ENCODE results near the gene METTL14. TPM values are rescaled to one million over a fixed set of nuclear protein-coding genes. Genes with fewer than 3 reads are reported as not detected.
A peak's percentile ranks its signal among the peaks of the same experiment; 100 is the strongest.

METTL14 gene
- total RNA-seq, 2 donors from 2014 or later, result 49.1 to 51.3 TPM

DNA sequence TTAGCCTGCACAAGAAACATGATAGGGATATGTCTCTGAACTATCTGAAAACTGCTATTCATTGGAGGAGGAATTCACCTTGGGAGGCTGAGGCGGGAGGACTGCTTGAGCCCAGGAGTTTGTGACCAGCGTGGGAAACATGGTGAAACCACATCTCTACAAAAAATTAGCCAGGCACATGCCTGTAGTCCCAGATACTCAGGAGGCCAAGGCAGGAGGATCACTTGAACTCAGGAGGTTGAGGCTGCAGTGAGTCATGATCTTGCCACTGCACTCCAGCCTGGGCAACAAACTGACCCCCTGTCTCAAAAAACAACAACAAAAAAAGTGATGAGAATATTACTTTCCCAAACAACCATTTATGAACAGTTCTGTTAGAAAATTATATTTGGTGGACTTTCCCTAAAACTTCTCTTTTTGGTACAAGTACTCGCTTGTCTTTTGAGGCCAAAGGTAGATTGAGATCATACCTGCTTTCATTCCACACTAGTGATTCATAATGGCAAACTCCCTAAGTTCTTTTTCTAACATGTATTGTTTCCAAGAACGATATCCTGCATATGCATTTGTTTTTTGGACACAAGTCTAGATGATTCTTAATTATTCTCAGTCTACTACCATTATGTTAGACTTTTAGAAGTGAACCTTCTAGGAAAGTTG is 33.4 kb downstream of the METTL14 start:
- no peak for DNase-seq
- H3K4me1 Mint-ChIP-seq, result no peaks in the 10 kb centered on the region
- H3K27me3 Mint-ChIP-seq, result no peaks in the 10 kb centered on the region
- no peaks in the 10 kb centered on the region for H3K36me3 Mint-ChIP-seq (ENCODE audit: low read depth)
- H3K4me3 Mint-ChIP-seq, result no peak overlapping the region
- no peak overlapping the region for H3K27ac Mint-ChIP-seq
- no peak for ATAC-seq
- no peaks in the 10 kb centered on the region for H3K9me3 ChIP-seq (ENCODE audit: control insufficient read depth, low read length, poor library complexity, severe bottlenecking)

DNA sequence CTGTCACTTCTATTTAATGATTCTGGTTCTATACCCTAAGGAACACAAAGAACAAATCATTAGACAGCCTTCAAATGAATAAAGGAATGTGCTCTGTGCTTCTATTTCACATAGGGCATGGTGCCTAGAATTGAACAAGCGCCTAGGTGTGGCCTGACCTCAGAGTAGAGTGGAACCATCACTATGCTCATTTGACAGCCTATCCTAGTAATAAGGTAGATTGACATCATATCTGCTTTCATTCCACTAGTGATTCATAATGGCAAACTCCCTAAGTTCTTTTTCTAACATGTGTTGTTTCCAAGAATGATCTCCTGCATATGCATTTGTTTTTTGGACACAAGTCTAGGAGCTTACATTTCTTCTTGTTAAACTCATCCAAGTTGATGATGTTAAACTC is 36.6 kb downstream of the METTL14 start:
- Mint-ChIP-seq H3K27ac (no peak overlapping the region), H3K4me3 (no peak overlapping the region), H3K27me3 (no peaks in the 10 kb centered on the region), H3K36me3 (ENCODE audit: low read depth) (peaks cover 14% of the 10 kb centered on the region), H3K4me1 (peaks cover 4% of the 10 kb centered on the region)
- ATAC-seq (no peak), DNase-seq (no peak)
- H3K9me3 ChIP-seq (ENCODE audit: control insufficient read depth, low read length, poor library complexity, severe bottlenecking), result no peaks in the 10 kb centered on the region

DNA sequence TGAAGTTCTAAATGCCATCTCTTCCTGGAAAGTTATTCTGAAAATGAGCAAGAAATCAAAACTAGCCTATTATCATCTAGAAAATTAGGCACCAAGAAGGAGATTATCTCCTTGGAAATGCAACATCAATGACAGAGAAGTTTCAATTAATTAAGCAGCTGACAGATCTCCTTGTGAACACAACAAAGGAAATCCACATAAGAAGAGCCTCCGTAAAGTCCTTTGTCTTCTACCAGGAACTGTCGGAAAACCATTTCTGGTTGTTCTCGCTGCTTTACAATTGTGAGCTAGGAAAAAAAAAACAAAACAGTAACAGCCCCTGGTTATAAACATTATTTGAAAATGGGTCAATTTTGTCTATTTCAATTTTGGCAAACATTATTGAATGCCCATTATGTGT is 38.2 kb downstream of the METTL14 start:
- Mint-ChIP-seq H3K4me1 (peaks cover 4% of the 10 kb centered on the region), H3K27ac (peak overlapping the region; percentile 19), H3K36me3 (ENCODE audit: low read depth) (peaks cover 14% of the 10 kb centered on the region), H3K27me3 (no peaks in the 10 kb centered on the region), H3K4me3 (no peak overlapping the region)
- ATAC-seq (no peak), DNase-seq (no peak)
- H3K9me3 ChIP-seq (ENCODE audit: control insufficient read depth, low read length, poor library complexity, severe bottlenecking), result no peaks in the 10 kb centered on the region

DNA sequence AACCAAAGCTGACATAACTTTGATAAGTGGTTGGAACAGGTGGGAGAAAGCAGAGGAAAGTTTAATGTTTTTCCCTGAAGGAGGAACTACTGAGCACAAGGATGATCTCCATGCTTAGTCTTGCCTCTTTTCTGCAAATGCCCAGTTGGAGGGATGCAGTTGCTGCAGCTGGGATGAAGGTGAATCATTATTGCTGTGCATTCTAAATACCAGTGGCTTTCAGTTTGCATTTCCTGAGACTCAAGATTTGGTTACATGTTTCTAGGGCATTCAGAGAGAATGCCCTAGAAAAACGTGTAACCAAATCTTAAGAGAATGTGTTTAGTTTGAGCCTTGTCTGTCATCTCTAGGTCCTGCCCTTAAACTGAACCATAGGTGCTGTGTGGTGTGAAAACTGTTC is 42.2 kb downstream of the METTL14 start:
- Mint-ChIP-seq H3K4me3 (no peak overlapping the region), H3K27ac (no peak overlapping the region), H3K27me3 (no peaks in the 10 kb centered on the region), H3K36me3 (ENCODE audit: low read depth) (peaks cover 14% of the 10 kb centered on the region), H3K4me1 (peaks cover 13% of the 10 kb centered on the region)
- H3K9me3 ChIP-seq (ENCODE audit: control insufficient read depth, low read length, poor library complexity, severe bottlenecking), result no peaks in the 10 kb centered on the region
- DNase-seq (no peak), ATAC-seq (no peak)

DNA sequence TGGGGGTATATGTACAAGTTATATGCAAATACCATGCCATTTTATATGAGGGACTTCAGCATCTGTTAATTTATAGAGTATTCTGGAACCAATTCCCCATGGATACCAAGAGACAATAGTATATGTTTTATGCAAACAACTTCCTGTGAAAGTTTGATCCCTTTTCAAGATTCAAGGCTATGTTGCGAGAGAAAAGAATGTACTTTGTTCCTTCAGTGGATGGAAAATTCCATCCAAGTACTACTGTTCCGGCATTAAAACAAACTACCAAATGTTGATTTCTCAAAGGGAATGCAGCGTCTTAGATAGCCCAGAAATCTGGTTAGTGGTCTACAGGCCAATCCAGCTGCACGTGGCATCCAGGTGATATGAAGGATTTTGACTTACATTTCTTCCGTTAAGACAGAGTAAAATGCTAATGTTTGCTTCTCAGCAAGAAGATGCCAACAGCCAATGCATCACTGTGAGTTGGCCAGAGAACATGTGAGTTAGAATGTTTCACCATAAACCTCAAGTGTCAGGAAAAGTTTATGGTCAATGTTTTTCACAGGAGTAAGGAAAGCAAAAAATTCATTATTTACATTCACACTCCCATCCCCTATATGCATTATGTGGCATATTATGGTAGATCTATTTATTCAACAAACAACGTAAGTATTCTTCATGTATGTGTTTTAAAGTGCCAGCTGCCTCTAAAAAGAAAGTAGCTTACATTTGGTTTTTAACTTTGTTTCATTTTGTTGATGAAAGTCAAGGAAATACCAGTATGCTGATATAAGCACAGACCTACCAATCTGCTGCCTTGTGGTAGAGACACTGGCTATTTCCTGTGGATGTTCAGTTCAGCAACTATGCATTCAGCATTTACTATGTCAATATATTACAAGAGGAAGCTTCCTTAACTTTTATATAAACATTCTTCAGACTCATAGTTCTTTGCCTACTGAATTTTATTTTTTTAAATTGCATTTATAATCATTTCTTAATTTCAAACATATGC is 44.4 kb downstream of the METTL14 start:
- Mint-ChIP-seq H3K4me3 (peak overlapping the region; percentile 57), H3K4me1 (peaks cover 12% of the 10 kb centered on the region), H3K27me3 (no peaks in the 10 kb centered on the region), H3K27ac (peak overlapping the region; percentile 59), H3K36me3 (ENCODE audit: low read depth) (peaks cover 11% of the 10 kb centered on the region)
- DNase-seq (no peak), ATAC-seq (peak; percentile 79)
- no peaks in the 10 kb centered on the region for H3K9me3 ChIP-seq (ENCODE audit: control insufficient read depth, low read length, poor library complexity, severe bottlenecking)

DNA sequence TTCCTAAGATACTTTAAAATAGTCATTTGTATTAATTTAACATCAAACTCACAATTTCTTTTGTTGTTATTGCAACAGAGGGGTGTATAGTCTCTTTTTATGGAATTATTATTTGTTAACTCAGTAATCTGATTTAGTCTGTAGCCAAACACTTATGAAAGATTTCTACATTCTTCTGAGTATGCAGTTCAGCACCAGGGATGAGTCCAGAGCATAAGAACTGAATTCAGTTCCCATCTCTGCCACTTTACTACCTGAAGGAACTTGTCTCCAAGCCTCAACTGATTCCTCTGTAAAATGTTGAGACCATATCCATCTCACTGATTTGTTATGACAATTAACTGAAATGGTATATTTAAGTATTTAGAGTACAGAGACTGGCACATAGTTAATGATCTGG is 45.5 kb downstream of the METTL14 start:
- no peak overlapping the region for H3K4me3 Mint-ChIP-seq
- peaks cover 12% of the 10 kb centered on the region for H3K4me1 Mint-ChIP-seq
- peaks cover 11% of the 10 kb centered on the region for H3K36me3 Mint-ChIP-seq (ENCODE audit: low read depth)
- H3K27ac Mint-ChIP-seq, result peak overlapping the region; percentile 59
- DNase-seq (no peak), ATAC-seq (no peak)
- no peaks in the 10 kb centered on the region for H3K9me3 ChIP-seq (ENCODE audit: control insufficient read depth, low read length, poor library complexity, severe bottlenecking)
- no peaks in the 10 kb centered on the region for H3K27me3 Mint-ChIP-seq

DNA sequence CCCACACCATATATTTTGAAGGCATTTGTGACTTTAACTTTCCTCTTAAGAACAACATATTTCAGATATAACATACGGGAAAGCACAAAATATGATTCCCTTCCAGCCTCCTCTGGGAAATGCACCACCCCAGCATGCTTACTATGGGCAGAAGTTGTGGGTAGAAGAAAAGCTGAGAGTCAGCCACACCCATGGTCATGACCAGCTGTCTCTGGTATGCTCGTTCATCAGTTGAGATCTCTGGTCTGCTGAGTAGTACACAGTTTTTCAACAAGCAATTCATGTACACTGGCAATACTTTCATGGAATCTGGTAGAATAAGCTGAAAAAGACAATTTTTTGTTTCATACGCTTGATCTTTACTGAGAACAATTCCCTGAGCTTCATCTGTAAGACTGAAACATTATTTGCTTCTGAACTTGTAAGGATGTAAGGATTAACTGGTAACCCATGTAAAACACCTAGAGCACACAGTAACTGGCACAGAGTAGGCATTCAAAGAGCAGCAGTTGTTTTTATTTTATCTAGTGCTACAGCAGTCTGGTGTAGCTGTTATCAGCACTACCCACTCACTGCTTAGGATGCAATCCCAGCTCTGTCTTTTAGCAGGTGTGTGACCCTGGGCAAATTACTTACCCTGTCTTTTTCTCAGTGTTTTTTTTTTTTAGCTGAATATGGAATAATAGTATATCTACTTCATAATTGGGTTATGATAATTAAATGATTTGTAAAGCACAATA is 47.6 kb downstream of the METTL14 start:
- H3K9me3 ChIP-seq (ENCODE audit: control insufficient read depth, low read length, poor library complexity, severe bottlenecking), result no peaks in the 10 kb centered on the region
- Mint-ChIP-seq H3K27ac (peak overlapping the region; percentile 68), H3K4me1 (peaks cover 12% of the 10 kb centered on the region), H3K27me3 (no peaks in the 10 kb centered on the region), H3K36me3 (ENCODE audit: low read depth) (peaks cover 3% of the 10 kb centered on the region), H3K4me3 (no peak overlapping the region)
- DNase-seq (no peak), ATAC-seq (no peak)

DNA sequence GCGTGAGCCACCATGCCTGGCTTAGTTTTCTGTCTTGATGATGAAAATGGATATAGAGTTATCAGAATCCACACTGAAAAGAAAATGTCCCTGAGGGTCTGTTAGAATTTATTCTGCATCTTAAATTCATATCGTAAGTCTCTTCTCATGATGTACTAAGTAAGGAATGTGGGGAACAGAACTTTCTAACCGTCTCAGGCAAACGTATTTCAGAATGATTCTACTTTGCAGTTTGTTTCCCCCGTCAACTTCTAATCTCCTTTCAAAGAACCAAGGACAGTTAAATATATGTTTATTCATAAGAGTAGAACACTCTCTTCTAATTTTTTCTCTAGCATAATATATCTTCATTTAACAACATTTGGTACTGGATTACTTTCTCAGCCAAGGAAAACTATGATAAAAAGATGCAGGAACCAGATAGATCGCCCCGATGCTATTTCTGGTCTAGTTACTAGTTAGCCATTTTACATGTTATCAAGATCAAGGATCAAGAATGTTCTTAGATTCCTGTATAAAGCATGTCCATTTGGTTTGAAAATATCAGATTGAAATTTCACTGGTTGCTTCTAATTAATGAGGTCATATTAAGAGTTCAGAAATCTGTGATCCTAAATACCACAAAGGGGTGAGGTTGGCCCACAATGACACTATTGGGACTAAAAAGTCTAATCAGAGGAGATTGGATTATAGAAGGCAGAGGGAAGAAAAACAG is 49.5 kb downstream of the METTL14 start:
- ATAC-seq, result no peak
- DNase-seq, result no peak
- no peaks in the 10 kb centered on the region for H3K9me3 ChIP-seq (ENCODE audit: control insufficient read depth, low read length, poor library complexity, severe bottlenecking)
- Mint-ChIP-seq H3K36me3 (ENCODE audit: low read depth) (peaks cover 3% of the 10 kb centered on the region), H3K27me3 (no peaks in the 10 kb centered on the region), H3K4me1 (peaks cover 8% of the 10 kb centered on the region), H3K4me3 (no peak overlapping the region), H3K27ac (peak overlapping the region; percentile 72)

DNA sequence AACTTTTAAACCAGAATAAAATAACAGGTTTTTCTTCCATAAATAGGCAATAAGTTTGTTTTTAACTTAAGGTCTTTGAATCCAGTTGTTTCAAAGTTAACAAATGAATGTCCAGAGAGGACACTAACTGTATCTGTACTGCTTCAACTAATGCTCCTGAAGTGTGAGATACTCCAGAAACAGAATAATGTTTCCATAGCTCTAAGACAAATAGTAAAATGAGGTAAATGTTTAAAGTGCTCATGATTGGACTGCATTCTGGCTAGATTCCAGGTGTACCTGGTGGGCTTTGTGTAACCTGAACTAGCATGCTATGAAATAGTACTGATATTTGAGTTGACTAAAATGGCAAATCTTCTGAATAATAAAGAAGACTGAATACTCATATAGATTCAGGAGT is 51.7 kb downstream of the METTL14 start:
- DNase-seq (no peak), ATAC-seq (no peak)
- Mint-ChIP-seq H3K27ac (peak overlapping the region; percentile 21), H3K4me3 (no peak overlapping the region), H3K36me3 (ENCODE audit: low read depth) (peaks cover 3% of the 10 kb centered on the region), H3K27me3 (no peaks in the 10 kb centered on the region), H3K4me1 (peaks cover 5% of the 10 kb centered on the region)
- no peaks in the 10 kb centered on the region for H3K9me3 ChIP-seq (ENCODE audit: control insufficient read depth, low read length, poor library complexity, severe bottlenecking)

DNA sequence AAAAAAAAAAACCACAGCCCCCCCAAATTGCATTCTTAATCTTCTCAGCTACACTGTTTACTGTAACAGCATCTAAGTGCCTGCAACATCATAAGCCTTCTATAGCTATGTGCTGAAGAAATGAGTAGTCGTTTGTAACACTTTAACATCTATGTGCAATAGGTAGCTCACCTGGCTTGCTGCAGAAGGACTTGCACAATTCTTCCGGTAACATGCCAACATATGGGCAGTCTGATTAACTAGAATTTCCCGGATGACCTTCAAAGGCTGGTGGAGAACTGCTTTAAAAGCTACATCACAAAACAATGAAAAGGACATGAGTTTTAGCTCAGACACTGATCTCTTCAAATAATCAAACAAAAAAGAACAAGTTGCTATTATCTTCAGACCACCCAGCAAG is 52.9 kb downstream of the METTL14 start:
- no peaks in the 10 kb centered on the region for H3K9me3 ChIP-seq (ENCODE audit: control insufficient read depth, low read length, poor library complexity, severe bottlenecking)
- peak overlapping the region; percentile 21 for H3K27ac Mint-ChIP-seq
- H3K36me3 Mint-ChIP-seq (ENCODE audit: low read depth), result peaks cover 3% of the 10 kb centered on the region
- peaks cover 5% of the 10 kb centered on the region for H3K4me1 Mint-ChIP-seq
- no peak for ATAC-seq
- DNase-seq, result no peak
- H3K4me3 Mint-ChIP-seq, result no peak overlapping the region
- H3K27me3 Mint-ChIP-seq, result no peaks in the 10 kb centered on the region

DNA sequence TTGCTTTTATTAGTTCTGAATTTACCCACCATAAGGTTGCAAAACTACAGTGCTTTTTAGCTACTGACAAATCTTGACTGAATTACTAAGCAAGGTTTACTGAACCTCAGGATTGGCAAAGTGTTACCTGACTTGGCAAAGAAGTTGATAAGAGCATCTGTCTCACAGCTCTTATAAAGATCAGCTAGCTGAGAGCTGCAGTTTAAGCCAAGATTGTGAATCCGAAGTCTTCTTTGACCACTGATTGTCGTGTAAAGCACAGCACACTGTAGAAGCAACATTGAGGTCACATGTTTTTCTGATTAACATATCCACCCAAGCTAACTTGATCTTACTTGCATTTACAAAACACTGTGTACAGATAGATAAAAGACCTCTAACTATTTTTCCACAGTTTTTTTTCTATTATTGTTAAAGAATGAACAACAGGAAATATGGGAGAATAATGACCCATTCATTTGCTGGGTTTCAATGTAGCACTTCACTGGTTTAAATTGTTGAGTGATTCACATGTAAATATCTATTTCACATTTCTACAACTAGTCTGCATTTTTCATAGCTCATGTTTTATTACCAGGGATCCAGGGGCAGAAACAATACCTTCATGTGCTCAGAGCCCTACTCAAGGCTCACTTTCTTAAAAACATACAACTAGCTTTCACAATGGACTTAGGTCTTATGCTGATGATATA is 54.0 kb downstream of the METTL14 start:
- ATAC-seq (no peak), DNase-seq (no peak)
- Mint-ChIP-seq H3K4me3 (no peak overlapping the region), H3K36me3 (ENCODE audit: low read depth) (peaks cover 3% of the 10 kb centered on the region), H3K27me3 (no peaks in the 10 kb centered on the region), H3K27ac (no peak overlapping the region), H3K4me1 (peaks cover 2% of the 10 kb centered on the region)
- H3K9me3 ChIP-seq (ENCODE audit: control insufficient read depth, low read length, poor library complexity, severe bottlenecking), result no peaks in the 10 kb centered on the region

DNA sequence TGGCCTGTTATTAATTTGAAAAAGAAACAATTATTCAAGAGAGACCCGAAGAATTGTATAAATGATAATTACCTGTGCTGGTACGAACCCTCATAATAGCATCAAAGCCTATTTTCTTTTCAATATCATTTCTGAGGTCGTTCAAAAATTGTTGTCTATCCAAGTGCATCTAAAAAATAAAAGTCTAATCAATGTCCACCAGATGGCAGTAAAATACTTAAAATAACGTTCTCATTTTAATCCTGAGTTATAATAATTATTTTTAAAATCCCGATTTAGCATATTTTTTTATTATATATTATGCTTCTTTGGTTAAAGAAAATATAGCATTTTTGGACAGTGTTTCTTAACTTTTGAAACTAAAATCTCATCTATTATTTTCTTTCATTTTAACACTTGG is 55.7 kb downstream of the METTL14 start:
- H3K27ac Mint-ChIP-seq, result no peak overlapping the region
- H3K36me3 Mint-ChIP-seq (ENCODE audit: low read depth), result no peaks in the 10 kb centered on the region
- DNase-seq, result no peak
- ATAC-seq, result no peak
- H3K4me3 Mint-ChIP-seq, result no peak overlapping the region
- H3K9me3 ChIP-seq (ENCODE audit: control insufficient read depth, low read length, poor library complexity, severe bottlenecking), result no peaks in the 10 kb centered on the region
- no peaks in the 10 kb centered on the region for H3K27me3 Mint-ChIP-seq
- H3K4me1 Mint-ChIP-seq, result peaks cover 3% of the 10 kb centered on the region

Data from T-helper 17 cell (primary cell).